AG04450 (cell line): ENCODE results near the gene NMT1. TPM values are rescaled to one million over a fixed set of nuclear protein-coding genes. Genes with fewer than 3 reads are reported as not detected.
"Not testable (repeated sequence)": the region's sequence is repeated elsewhere in the genome, so short reads cannot be mapped to it uniquely, and the experiment has no call there.

Experiments
- CTCF ChIA-PET: fragments of 300-600, 350-600 bp; formaldehyde crosslinking; extraction: SDS; loops from one replicate; lab custom pipeline; 2022; ENCODE audit warnings: antibody characterized with exemption, inconsistent platforms; lab: Charles Lee
- POLR2A ChIA-PET: fragments of 350-600 bp; formaldehyde crosslinking; extraction: SDS; loops from one replicate; lab custom pipeline; 2021; ENCODE audit warnings: antibody characterized with exemption, inconsistent platforms; lab: Yijun Ruan, JAX
- DNase-seq: peaks from one replicate; pipeline ENCODE4 v3.0.0-alpha.2; 2011; ENCODE audit warnings: low read depth, low spot score
- H3K27ac ChIP-seq: one replicate; pipeline ENCODE4 v1.5.1; 2012; ENCODE audit warnings: low read depth, low read length, control low read depth
- H3K27me3 ChIP-seq: one replicate; pipeline ENCODE4 v1.6.0; 2012; ENCODE audit warnings: low read length; ENCODE audit not compliant: control insufficient read depth, insufficient read depth
- H3K4me3 ChIP-seq: 2 replicates; pipeline ENCODE4 v1.5.1; 2011; ENCODE audit warnings: mild to moderate bottlenecking, low read depth, low read length, control low read depth
- H3K9me3 ChIP-seq: 2 replicates; pipeline ENCODE4 v1.5.1; 2012; ENCODE audit warnings: low read length; ENCODE audit not compliant: control insufficient read depth, insufficient read depth
- CTCF ChIP-seq: IDR thresholded peaks from 2 replicates; pipeline ENCODE4 v1.5.1; 2011; ENCODE audit warnings: low read depth, low read length, control low read depth, inconsistent platforms
- polyA plus RNA-seq: library from polyadenylated mRNA; depleted of rRNA; stranded (reverse); fragments of >200 nt; gene quantifications from 2 replicates; pipeline ENCODE4 v1.2.3, GENCODE V29; 2011

NMT1 gene
- polyA plus RNA-seq, 1 experiment = 63.6 TPM

GRCh38 chr17:45123076-45123770, 62.1 kb downstream of the NMT1 start:
- no peaks in the 10 kb centered on the region; the same call in 1 of the 2 replicates for H3K9me3 ChIP-seq
- POLR2A ChIA-PET = interaction anchor here (0.9 kb wide), 1 partner anchor 17 kb away, joined by 13 read pairs; no protein-coding TSS in a partner anchor
- no peaks in the 10 kb centered on the region for H3K27me3 ChIP-seq
- peak overlapping the region; percentile 39 for H3K27ac ChIP-seq
- CTCF ChIA-PET = interaction anchor here (0.8 to 1.4 kb wide), 3 partner anchors 10 to 24 kb away, joined by 4 to 19 read pairs (median 11); partner anchors contain the start of genes ACBD4 and PLCD3
- TF ChIP-seq CTCF = no peak
- DNase-seq = no peak
- H3K4me3 ChIP-seq = no peak overlapping the region

- POLR2A ChIA-PET = interaction anchor here (0.6 to 0.9 kb wide), 2 partner anchors 18 to 33 kb away, joined by 4 to 13 read pairs; no protein-coding TSS in a partner anchor
- CTCF ChIA-PET = interaction anchor here (0.8 to 3.3 kb wide), 5 partner anchors 9 to 73 kb away, joined by 3 to 28 read pairs (median 11); partner anchors contain the start of genes ACBD4 and PLCD3
- Histone ChIP-seq H3K9me3 (no peaks in the 10 kb centered on the region; the same call in 1 of the 2 replicates), H3K27ac (peak overlapping the region; percentile 83), H3K27me3 (no peaks in the 10 kb centered on the region), H3K4me3 (no peak overlapping the region)
- DNase-seq = peak; percentile 71
- no peak for TF ChIP-seq CTCF
Observed at GRCh38 chr17:45123930-45124796, 63.0 kb downstream of the NMT1 start.

GRCh38 chr17:45124797-45125122, 63.6 kb downstream of the NMT1 start:
- H3K9me3 ChIP-seq, H3K4me3 ChIP-seq, H3K27me3 ChIP-seq, DNase-seq: not testable (repeated sequence)
- POLR2A ChIA-PET = interaction anchor here (0.6 kb wide), 1 partner anchor 32 kb away, joined by 4 read pairs; no protein-coding TSS in a partner anchor
- CTCF ChIA-PET = interaction anchor here (1.1 to 3.3 kb wide), 2 partner anchors 10 to 73 kb away, joined by 3 to 28 read pairs; partner anchors contain the start of gene ACBD4
- peak overlapping the region; percentile 83 for H3K27ac ChIP-seq

- Histone ChIP-seq H3K27me3 (no peaks in the 10 kb centered on the region), H3K9me3 (no peaks in the 10 kb centered on the region; the same call in 1 of the 2 replicates), H3K4me3 (no peak overlapping the region), H3K27ac (no peak overlapping the region)
- no peak for DNase-seq
- ChIA-PET POLR2A (interaction anchor here (0.7 kb wide), 1 partner anchor 32 kb away, joined by 7 read pairs; no protein-coding TSS in a partner anchor), CTCF (interaction anchor here (0.8 to 3.3 kb wide), 3 partner anchors 10 to 75 kb away, joined by 3 to 28 read pairs (median 3); partner anchors contain the start of gene ACBD4)
- TF ChIP-seq CTCF = no peak
Observed at GRCh38 chr17:45125509-45125908, 64.4 kb downstream of the NMT1 start.

- Histone ChIP-seq H3K9me3 (no peaks in the 10 kb centered on the region; the same call in 1 of the 2 replicates), H3K4me3 (no peak overlapping the region), H3K27me3 (no peaks in the 10 kb centered on the region), H3K27ac (peak overlapping the region; percentile 78)
- ChIA-PET CTCF (interaction anchor here (1.1 to 3.3 kb wide), 3 partner anchors 8 to 71 kb away, joined by 3 to 28 read pairs (median 4); partner anchors contain the start of gene ACBD4), POLR2A (interaction anchor here (1.2 kb wide), 2 partner anchors 15 to 18 kb away, joined by 3 to 5 read pairs; no protein-coding TSS in a partner anchor)
- DNase-seq = no peak
- no peak for TF ChIP-seq CTCF
Observed at GRCh38 chr17:45127207-45127547, 66.1 kb downstream of the NMT1 start.
